Thoracic aorta (tissue), 2 donors: Measurements from ENCODE around the gene SAMD10. TPM values are rescaled to one million over a fixed set of nuclear protein-coding genes. Genes with fewer than 3 reads are reported as not detected.
"Not testable (repeated sequence)": the region's sequence is repeated elsewhere in the genome, so short reads cannot be mapped to it uniquely, and the experiment has no call there.

Experiments
- ATAC-seq: fragments of 150-250 bp; one replicate; pipeline ENCODE4 v1.8.0; 2017; ENCODE audit warnings: low read depth; ENCODE audit not compliant: insufficient number of reproducible peaks, low FRiP score
- DNase-seq: peaks from one replicate; pipeline ENCODE4 v3.0.0-alpha.2; 2020; ENCODE audit warnings: low spot score
- H3K27ac ChIP-seq, 2 donors: fragments of 200-600 bp; sonication (generic); 1 replicate in 1 of 2; 2 replicates in 1 of 2; pipeline ENCODE4 v1.5.1; 2016; ENCODE audit warnings: mild to moderate bottlenecking in 2 of 2, moderate library complexity in 2 of 2
- H3K27me3 ChIP-seq: fragments of 200-600 bp; sonication (generic); replicated peaks from 2 replicates; pipeline ENCODE4 v1.6.0; 2016; ENCODE audit warnings: mild to moderate bottlenecking; ENCODE audit not compliant: insufficient read depth
- H3K36me3 ChIP-seq: fragments of 200-600 bp; sonication (generic); one replicate; pipeline ENCODE4 v1.5.1; 2016
- H3K4me1 ChIP-seq, 2 donors: fragments of 200-600 bp; sonication (generic); 1 replicate in 1 of 2; 2 replicates in 1 of 2; pipeline versions ENCODE4 v1.5.1 to v1.6.0; 2016; ENCODE audit warnings: low read depth in 2 of 2, mild to moderate bottlenecking in 1 of 2; ENCODE audit not compliant: control insufficient read depth in 1 of 2
- H3K4me3 ChIP-seq: fragments of 200-600 bp; sonication (generic); 2 replicates; pipeline ENCODE4 v1.5.1; 2016; ENCODE audit warnings: mild to moderate bottlenecking
- H3K9me3 ChIP-seq: fragments of 200-600 bp; sonication (generic); 2 replicates; pipeline ENCODE4 v1.5.1; 2016
- total RNA-seq, 2 donors: library from RNA; depleted of rRNA; stranded (reverse); fragments of >200 nt; gene quantifications; one replicate each; pipeline versions ENCODE4 v1.1.0 to v1.2.3, GENCODE V29; 2016
- TF ChIP-seq, protein P1 (sequence below): fragments of 200-600 bp; sonication (generic); IDR thresholded peaks from one replicate; pipeline ENCODE4 v1.5.1; 2019; ENCODE audit warnings: antibody characterized with exemption

SAMD10 gene
- total RNA-seq, 2 donors from 2014 or later, result 0.78 to 3.0 TPM

DNA sequence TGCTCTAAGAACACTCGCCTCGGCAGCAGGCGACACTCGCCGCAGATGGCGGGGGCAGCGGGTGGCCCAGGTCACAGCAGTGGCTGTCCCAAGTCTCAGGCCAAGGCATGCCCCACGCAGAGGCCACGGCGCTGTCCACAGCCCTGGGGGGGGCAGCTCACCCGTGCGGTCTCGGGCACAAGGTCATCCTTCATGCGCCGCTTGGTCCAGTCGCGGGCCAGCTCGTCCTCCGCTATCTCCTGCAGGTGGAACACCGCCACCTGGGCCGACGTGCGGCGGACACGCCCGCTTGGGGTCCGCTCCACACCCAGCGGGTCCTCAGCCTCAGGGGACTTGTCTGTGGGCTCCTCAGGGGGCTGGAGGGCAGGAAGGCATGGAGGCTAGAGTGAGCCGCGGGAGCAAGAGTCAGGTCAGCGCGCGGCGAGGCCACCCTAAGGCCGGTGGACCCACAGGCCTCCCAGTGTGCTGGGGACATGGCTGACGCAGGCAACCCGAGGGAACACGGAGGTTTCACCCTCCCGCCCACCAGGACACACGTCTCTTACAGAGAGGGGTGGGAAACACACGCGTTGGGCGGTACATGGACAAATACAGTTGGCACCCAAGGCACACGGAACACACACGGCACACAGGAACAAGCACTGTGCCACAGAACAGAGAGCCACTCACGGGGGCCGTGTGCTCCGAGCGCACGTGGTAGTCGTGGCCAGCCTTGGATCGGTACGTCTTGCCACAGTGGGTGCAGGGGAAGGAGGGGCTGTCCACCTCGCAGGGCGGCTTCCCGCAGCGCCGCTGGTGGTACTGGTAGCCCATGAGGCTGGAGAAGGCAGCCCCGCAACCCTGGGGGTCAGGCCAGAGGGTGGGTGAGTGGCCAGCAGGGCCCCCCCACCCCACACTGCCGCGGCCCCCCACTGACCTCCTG is 16.8 kb downstream of the SAMD10 start:
- H3K4me1 ChIP-seq, result peaks cover 0 to 1% of the 10 kb centered on the region in 2 donors
- H3K36me3 ChIP-seq, result peaks cover 34% of the 10 kb centered on the region
- H3K27ac ChIP-seq, result no peak overlapping the region
- no peak for ATAC-seq
- H3K27me3 ChIP-seq, result no peaks in the 10 kb centered on the region
- no peak overlapping the region for H3K4me3 ChIP-seq
- TF ChIP-seq, protein P1, sequence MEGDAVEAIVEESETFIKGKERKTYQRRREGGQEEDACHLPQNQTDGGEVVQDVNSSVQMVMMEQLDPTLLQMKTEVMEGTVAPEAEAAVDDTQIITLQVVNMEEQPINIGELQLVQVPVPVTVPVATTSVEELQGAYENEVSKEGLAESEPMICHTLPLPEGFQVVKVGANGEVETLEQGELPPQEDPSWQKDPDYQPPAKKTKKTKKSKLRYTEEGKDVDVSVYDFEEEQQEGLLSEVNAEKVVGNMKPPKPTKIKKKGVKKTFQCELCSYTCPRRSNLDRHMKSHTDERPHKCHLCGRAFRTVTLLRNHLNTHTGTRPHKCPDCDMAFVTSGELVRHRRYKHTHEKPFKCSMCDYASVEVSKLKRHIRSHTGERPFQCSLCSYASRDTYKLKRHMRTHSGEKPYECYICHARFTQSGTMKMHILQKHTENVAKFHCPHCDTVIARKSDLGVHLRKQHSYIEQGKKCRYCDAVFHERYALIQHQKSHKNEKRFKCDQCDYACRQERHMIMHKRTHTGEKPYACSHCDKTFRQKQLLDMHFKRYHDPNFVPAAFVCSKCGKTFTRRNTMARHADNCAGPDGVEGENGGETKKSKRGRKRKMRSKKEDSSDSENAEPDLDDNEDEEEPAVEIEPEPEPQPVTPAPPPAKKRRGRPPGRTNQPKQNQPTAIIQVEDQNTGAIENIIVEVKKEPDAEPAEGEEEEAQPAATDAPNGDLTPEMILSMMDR, result no peak
- no peak for DNase-seq
- H3K9me3 ChIP-seq, result no peaks in the 10 kb centered on the region

DNA sequence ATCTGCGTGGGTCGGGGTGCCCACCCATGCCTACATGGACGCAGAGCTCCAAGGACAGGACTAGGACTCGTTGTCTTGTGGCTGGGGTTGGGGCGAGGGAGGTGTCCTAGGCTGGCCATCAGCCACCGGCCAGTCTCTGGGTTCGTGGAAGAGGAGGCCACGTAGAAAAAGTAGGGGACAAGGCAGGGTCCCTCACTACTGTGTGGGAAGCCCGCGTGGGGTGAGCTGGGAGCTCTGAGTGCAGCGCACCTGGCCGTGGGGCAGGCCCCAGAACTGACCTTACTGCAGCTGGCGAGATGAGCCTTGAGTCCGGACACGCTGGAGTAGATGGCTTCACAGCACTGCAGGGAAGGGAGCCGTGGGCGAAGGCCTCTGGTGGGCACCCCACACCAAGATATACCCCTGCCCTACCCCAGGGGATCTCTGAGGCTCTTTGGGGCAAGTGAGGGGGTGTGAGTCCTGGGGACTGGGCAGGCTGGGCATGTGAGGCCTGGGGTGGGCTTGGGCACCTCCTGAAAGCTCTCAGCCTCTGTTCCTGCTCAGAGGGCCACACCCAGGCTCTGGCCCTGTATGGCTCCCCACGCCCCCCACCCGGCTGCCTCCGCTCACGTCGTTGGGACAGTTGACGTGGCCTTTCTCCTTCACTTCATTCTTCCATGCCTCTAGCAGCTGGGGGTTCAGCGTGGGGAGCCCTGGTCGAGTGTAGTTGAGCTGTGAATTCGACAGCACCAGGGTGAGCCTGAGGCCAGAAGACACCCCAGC is 17.6 kb downstream of the SAMD10 start:
- no peak for DNase-seq
- H3K4me3 ChIP-seq, result no peak overlapping the region
- H3K27ac ChIP-seq, result no peak overlapping the region
- peaks cover 6 to 9% of the 10 kb centered on the region in 2 donors for H3K4me1 ChIP-seq
- H3K9me3 ChIP-seq, result no peaks in the 10 kb centered on the region
- peaks cover 34% of the 10 kb centered on the region for H3K36me3 ChIP-seq
- ATAC-seq, result no peak
- TF ChIP-seq, protein P1, result no peak
- H3K27me3 ChIP-seq, result no peaks in the 10 kb centered on the region

DNA sequence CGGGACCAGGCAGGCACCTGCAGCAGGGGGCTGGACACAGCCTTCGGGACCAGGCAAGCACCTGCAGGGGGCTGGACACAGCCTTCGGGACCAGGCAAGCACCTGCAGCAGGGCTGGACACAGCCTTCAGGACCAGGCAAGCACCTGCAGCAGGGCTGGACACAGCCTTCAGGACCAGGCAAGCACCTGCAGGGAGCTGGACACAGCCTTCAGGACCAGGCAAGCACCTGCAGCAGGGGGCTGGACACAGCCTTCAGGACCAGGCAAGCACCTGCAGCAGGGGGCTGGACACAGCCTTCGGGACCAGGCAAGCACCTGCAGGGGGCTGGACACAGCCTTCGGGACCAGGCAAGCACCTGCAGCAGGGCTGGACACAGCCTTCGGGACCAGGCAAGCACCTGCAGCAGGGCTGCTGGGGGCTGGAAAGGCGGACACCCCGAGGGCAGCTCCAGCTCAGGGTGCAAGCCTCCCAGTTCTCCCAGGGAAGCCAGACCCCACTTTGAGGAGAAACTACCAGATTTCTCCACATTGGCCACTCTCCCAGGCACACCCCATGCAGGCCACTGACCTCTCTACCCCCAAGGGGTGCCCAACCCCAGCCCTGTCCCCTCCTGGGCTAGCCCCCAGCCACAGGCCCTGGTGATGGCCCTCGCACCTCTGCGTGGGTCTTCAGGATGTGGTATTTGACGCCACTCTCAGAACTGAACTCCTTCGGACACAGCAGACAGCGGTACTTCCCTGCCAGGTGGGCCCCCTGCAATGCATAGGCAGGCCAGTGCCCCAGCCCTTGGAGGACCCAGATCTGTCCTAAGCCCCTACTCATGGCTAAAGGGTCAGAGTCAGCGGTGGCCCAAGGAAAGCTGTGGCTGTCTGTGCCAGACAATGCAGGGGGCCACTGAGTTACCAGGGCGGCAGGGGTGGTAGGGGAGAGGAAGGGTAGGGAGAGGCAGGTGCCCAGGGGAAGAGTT is 18.5 kb downstream of the SAMD10 start:
- not testable (repeated sequence) for H3K4me3 ChIP-seq, H3K27me3 ChIP-seq, H3K27ac ChIP-seq, H3K9me3 ChIP-seq, ATAC-seq, DNase-seq, H3K4me1 ChIP-seq
- H3K36me3 ChIP-seq, result peaks cover 25% of the 10 kb centered on the region

DNA sequence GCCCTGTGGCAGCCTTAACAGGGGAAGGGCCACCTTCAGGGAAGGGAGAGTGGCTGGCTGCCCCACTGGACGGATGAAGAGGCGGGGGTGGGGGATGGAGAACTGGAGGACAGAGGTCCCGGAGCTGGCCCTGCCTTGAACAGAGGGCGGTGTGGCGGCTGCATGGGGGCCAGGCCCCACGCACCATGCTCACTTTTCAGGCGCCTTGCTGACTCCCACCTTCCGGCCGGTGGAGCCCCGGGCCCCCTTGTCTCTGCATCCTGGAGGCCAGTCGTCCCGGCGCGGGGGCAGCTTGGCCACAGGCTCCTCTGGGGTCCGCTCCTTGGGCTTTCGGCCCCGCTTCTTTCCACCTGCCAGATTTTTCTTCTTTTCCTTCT is 19.8 kb downstream of the SAMD10 start:
- TF ChIP-seq, protein P1, result no peak
- peaks cover 25% of the 10 kb centered on the region for H3K36me3 ChIP-seq
- DNase-seq (no peak), ATAC-seq (no peak)
- no peak overlapping the region for H3K27ac ChIP-seq
- H3K9me3 ChIP-seq, result no peaks in the 10 kb centered on the region
- no peaks in the 10 kb centered on the region for H3K27me3 ChIP-seq
- H3K4me1 ChIP-seq, result peaks cover 13 to 18% of the 10 kb centered on the region in 2 donors
- no peak overlapping the region for H3K4me3 ChIP-seq

DNA sequence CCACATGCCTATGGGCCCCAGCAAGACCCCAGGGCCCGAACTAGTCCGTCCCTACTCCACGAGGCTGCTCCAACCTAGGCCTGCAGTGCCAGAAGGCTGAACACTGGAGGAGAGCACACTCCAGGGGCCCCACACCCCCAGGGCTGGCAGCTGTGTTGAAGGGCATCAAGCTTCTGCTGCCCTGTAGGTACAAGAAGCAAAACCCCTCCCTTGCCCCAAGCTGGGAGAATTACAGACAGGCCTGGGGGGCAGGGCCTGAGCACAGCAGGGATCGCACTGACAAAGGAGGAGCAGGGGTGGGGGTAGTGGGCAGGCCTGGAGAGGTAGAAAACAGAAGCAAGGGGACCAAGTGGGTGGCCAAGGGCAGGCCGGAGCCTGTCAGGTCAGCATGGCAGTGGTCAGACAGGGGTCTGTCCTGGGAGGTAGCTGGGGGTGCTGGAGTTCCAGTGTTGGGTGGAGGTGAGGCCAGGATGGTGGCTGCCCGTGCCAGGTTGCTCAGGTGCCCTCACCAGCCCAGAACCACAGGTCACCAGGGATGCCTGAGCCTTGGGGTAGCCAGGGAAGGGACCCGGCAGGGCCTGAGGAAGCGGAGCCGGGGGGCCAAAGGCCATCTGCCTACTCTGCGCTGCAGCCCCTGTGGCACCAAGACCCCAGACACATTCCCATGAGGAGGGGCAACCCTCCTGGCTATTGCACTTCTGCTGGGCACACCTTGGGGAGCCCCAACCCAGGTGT is 20.3 kb downstream of the SAMD10 start:
- no peak overlapping the region for H3K27ac ChIP-seq
- TF ChIP-seq, protein P1, result no peak
- peaks cover 18 to 24% of the 10 kb centered on the region in 2 donors for H3K4me1 ChIP-seq
- DNase-seq (no peak), ATAC-seq (no peak)
- peaks cover 25% of the 10 kb centered on the region for H3K36me3 ChIP-seq
- no peaks in the 10 kb centered on the region for H3K9me3 ChIP-seq
- H3K27me3 ChIP-seq, result no peaks in the 10 kb centered on the region
- H3K4me3 ChIP-seq, result no peak overlapping the region
